Measurements from ENCODE around the gene MS4A6A.

GRCh38 chr11:60209977-60210376, 27.1 kb upstream of the MS4A6A start:
- TF ChIP-seq EGR1 (conservative IDR thresholded peaks at IDR 0.05) (no peak), PATZ1 (CRISPR knock-in tag; IDR thresholded peaks at IDR 0.05; ENCODE audit: borderline replicate concordance) (no peak), GTF2E2 (tag; IDR thresholded peaks at IDR 0.05) (no peak), ZNF316 (IDR thresholded peaks at IDR 0.05) (no peak), FOS (IDR thresholded peaks at IDR 0.05; ENCODE audit: extremely low read depth, insufficient read length) (no peak), KLF16 (IDR thresholded peaks at IDR 0.05) (no peak), PHB2 (IDR thresholded peaks at IDR 0.05; ENCODE audit: low read depth) (no peak)

Data from K562 (cell line).